Testis (tissue), 2 donors: Measurements from ENCODE around the gene DCAKD.

Experiments
- POLR2A ChIP-seq: fragments of 450-650 bp; IDR thresholded peaks from one replicate; pipeline ENCODE4 v1.6.1; 2017; ENCODE audit warnings: antibody characterized with exemption, mild to moderate bottlenecking, moderate library complexity
- TF ChIP-seq, protein P1 (sequence below), 3 experiments: fragments of 450-650 bp in 2 of 3; fragments of 200-600 bp in 1 of 3; sonication (generic) in 1 of 3; IDR thresholded peaks; one replicate each; pipeline ENCODE4 v1.5.1; 2016 to 2019; ENCODE audit warnings: antibody characterized with exemption in 3 of 3, mild to moderate bottlenecking in 2 of 3, moderate library complexity in 1 of 3

DNA sequence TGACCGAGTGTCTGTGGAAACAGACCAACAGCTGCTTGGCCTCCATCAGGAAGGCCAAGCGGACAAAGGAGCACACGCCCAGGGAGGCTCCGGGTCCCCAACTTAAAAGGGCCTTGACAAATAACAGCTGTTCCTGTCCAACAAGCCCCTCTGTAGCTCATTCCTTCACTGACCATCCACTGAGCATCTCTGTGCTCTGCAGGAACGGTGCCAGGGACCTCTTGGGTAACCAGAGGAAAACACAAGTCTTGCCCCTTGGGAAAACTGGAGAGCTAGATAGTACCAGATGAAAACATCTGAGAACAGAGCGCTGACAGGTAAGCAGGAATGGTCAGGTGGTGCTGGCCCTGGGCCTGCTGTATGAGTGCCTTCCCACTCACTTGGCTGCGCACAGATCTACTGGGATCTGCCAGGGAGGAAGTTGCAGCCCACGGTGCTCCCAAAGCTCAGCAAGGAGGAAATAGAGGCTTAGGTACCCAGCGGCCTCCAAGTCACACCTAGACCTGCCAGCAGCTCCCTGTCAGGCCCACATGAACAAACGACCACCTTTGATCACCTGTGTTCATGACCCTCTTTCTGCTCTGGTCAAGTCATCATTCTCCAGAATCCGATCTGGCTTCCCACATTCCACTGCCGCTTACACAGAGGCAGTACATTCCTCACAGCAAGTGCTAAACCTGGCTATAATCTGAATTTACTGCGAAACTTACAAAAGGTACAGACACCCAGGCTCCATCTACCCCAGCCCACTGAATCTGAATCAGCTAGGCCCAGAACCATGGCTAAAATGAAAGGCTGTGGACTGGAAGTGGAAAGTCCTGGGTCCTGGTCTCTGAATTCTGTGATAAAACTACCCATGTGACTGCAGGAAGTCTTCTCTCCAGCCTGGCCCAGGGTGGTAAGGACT lies 12.5 kb downstream of the DCAKD start:
- TF ChIP-seq, protein P1, sequence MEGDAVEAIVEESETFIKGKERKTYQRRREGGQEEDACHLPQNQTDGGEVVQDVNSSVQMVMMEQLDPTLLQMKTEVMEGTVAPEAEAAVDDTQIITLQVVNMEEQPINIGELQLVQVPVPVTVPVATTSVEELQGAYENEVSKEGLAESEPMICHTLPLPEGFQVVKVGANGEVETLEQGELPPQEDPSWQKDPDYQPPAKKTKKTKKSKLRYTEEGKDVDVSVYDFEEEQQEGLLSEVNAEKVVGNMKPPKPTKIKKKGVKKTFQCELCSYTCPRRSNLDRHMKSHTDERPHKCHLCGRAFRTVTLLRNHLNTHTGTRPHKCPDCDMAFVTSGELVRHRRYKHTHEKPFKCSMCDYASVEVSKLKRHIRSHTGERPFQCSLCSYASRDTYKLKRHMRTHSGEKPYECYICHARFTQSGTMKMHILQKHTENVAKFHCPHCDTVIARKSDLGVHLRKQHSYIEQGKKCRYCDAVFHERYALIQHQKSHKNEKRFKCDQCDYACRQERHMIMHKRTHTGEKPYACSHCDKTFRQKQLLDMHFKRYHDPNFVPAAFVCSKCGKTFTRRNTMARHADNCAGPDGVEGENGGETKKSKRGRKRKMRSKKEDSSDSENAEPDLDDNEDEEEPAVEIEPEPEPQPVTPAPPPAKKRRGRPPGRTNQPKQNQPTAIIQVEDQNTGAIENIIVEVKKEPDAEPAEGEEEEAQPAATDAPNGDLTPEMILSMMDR (IDR thresholded peaks at IDR 0.05): no peak
- no peak for TF ChIP-seq POLR2A
